ENCODE results near the gene MYH15. TPM values are rescaled to one million over a fixed set of nuclear protein-coding genes. Genes with fewer than 3 reads are reported as not detected.

MYH15 gene
- total RNA-seq, 1 donor from 2014 or later: 0.05 TPM

- H3K27ac Mint-ChIP-seq (ENCODE audit: unreplicated experiment): no peak overlapping the region
- DNase-seq (ENCODE audit: low spot score): no peak
These were observed 21.8 kb downstream of the MYH15 start for GRCh38 chr3:108488631-108489030.

GRCh38 chr3:108487439-108487838 is 23.0 kb downstream of the MYH15 start:
- TF ChIP-seq CTCF (IDR thresholded peaks at IDR 0.05): no peak
- Mint-ChIP-seq H3K4me3 (ENCODE audit: unreplicated experiment) (no peak overlapping the region), H3K4me1 (ENCODE audit: low read depth) (peaks cover 16% of the 10 kb centered on the region), H3K9me3 (ENCODE audit: low read depth) (no peaks in the 10 kb centered on the region), H3K27me3 (ENCODE audit: low read depth) (peaks cover 3% of the 10 kb centered on the region), H3K27ac (ENCODE audit: unreplicated experiment) (no peak overlapping the region), H3K36me3 (ENCODE audit: low read depth) (no peaks in the 10 kb centered on the region)
- DNase-seq (ENCODE audit: low spot score): no peak

More at GRCh38 chr3:108488631-108489030, 21.8 kb downstream of the MYH15 start:
- Mint-ChIP-seq H3K27me3 (ENCODE audit: low read depth) (peaks cover 5% of the 10 kb centered on the region), H3K36me3 (ENCODE audit: low read depth) (no peaks in the 10 kb centered on the region), H3K9me3 (ENCODE audit: low read depth) (no peaks in the 10 kb centered on the region), H3K4me3 (ENCODE audit: unreplicated experiment) (no peak overlapping the region), H3K4me1 (ENCODE audit: low read depth) (peaks cover 16% of the 10 kb centered on the region)
- no peak for TF ChIP-seq CTCF (IDR thresholded peaks at IDR 0.05)

- Mint-ChIP-seq H3K27ac (ENCODE audit: unreplicated experiment) (no peak overlapping the region), H3K27me3 (ENCODE audit: low read depth) (peaks cover 3% of the 10 kb centered on the region), H3K36me3 (ENCODE audit: low read depth) (no peaks in the 10 kb centered on the region), H3K4me3 (ENCODE audit: unreplicated experiment) (no peak overlapping the region), H3K9me3 (ENCODE audit: low read depth) (no peaks in the 10 kb centered on the region), H3K4me1 (ENCODE audit: low read depth) (peaks cover 16% of the 10 kb centered on the region)
- DNase-seq (ENCODE audit: low spot score): no peak
- no peak for TF ChIP-seq CTCF (IDR thresholded peaks at IDR 0.05)
These were observed 23.5 kb downstream of the MYH15 start for GRCh38 chr3:108486941-108487340.

- TF ChIP-seq CTCF (IDR thresholded peaks at IDR 0.05): no peak
- H3K4me1 Mint-ChIP-seq (ENCODE audit: low read depth): peaks cover 16% of the 10 kb centered on the region
- peaks cover 1% of the 10 kb centered on the region for H3K27me3 Mint-ChIP-seq (ENCODE audit: low read depth)
- no peak overlapping the region for H3K27ac Mint-ChIP-seq (ENCODE audit: unreplicated experiment)
- H3K9me3 Mint-ChIP-seq (ENCODE audit: low read depth): no peaks in the 10 kb centered on the region
- no peak for DNase-seq (ENCODE audit: low spot score)
- no peaks in the 10 kb centered on the region for H3K36me3 Mint-ChIP-seq (ENCODE audit: low read depth)
- no peak overlapping the region for H3K4me3 Mint-ChIP-seq (ENCODE audit: unreplicated experiment)
These were observed 24.1 kb downstream of the MYH15 start for GRCh38 chr3:108486338-108486737.

- Mint-ChIP-seq H3K9me3 (ENCODE audit: low read depth) (no peaks in the 10 kb centered on the region), H3K36me3 (ENCODE audit: low read depth) (no peaks in the 10 kb centered on the region), H3K4me1 (ENCODE audit: low read depth) (peaks cover 14% of the 10 kb centered on the region), H3K4me3 (ENCODE audit: unreplicated experiment) (no peak overlapping the region), H3K27ac (ENCODE audit: unreplicated experiment) (no peak overlapping the region), H3K27me3 (ENCODE audit: low read depth) (no peaks in the 10 kb centered on the region)
- no peak for DNase-seq (ENCODE audit: low spot score)
- no peak for TF ChIP-seq CTCF (IDR thresholded peaks at IDR 0.05)
These were observed 25.2 kb downstream of the MYH15 start for GRCh38 chr3:108485146-108485545.
